ENCODE measurements around the gene TNFRSF11A.

TNFRSF11A gene

GRCh38 chr18:62388855-62389760, 64.0 kb downstream of the TNFRSF11A start:
- TF ChIP-seq, protein P1, sequence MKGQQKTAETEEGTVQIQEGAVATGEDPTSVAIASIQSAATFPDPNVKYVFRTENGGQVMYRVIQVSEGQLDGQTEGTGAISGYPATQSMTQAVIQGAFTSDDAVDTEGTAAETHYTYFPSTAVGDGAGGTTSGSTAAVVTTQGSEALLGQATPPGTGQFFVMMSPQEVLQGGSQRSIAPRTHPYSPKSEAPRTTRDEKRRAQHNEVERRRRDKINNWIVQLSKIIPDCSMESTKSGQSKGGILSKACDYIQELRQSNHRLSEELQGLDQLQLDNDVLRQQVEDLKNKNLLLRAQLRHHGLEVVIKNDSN (IDR thresholded peaks at IDR 0.05) = no peak
- no peak for TF ChIP-seq CREB1 (IDR thresholded peaks at IDR 0.05; ENCODE audit: low read depth)

GRCh38 chr18:62389761-62390481, 64.8 kb downstream of the TNFRSF11A start:
- no peak for TF ChIP-seq FOXM1 (IDR thresholded peaks at IDR 0.05; ENCODE audit: borderline replicate concordance, low read depth)
- TF ChIP-seq TEAD4 (IDR thresholded peaks at IDR 0.05) = no peak
- TF ChIP-seq EGR1 (IDR thresholded peaks at IDR 0.05) = no peak
- TF ChIP-seq, protein P2, sequence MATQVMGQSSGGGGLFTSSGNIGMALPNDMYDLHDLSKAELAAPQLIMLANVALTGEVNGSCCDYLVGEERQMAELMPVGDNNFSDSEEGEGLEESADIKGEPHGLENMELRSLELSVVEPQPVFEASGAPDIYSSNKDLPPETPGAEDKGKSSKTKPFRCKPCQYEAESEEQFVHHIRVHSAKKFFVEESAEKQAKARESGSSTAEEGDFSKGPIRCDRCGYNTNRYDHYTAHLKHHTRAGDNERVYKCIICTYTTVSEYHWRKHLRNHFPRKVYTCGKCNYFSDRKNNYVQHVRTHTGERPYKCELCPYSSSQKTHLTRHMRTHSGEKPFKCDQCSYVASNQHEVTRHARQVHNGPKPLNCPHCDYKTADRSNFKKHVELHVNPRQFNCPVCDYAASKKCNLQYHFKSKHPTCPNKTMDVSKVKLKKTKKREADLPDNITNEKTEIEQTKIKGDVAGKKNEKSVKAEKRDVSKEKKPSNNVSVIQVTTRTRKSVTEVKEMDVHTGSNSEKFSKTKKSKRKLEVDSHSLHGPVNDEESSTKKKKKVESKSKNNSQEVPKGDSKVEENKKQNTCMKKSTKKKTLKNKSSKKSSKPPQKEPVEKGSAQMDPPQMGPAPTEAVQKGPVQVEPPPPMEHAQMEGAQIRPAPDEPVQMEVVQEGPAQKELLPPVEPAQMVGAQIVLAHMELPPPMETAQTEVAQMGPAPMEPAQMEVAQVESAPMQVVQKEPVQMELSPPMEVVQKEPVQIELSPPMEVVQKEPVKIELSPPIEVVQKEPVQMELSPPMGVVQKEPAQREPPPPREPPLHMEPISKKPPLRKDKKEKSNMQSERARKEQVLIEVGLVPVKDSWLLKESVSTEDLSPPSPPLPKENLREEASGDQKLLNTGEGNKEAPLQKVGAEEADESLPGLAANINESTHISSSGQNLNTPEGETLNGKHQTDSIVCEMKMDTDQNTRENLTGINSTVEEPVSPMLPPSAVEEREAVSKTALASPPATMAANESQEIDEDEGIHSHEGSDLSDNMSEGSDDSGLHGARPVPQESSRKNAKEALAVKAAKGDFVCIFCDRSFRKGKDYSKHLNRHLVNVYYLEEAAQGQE (IDR thresholded peaks at IDR 0.05; ENCODE audit: low read depth) = no peak
- no peak for TF ChIP-seq CEBPB (IDR thresholded peaks at IDR 0.05)
- no peak for TF ChIP-seq ZBTB7A (IDR thresholded peaks at IDR 0.05; ENCODE audit: low read depth)
- no peak for TF ChIP-seq EP300 (IDR thresholded peaks at IDR 0.05; ENCODE audit: borderline replicate concordance)
- no peak for TF ChIP-seq YY1 (IDR thresholded peaks at IDR 0.05; ENCODE audit: low read depth)
- TF ChIP-seq, protein P1 (IDR thresholded peaks at IDR 0.05) = no peak
- TF ChIP-seq, protein P3, sequence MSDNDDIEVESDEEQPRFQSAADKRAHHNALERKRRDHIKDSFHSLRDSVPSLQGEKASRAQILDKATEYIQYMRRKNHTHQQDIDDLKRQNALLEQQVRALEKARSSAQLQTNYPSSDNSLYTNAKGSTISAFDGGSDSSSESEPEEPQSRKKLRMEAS (IDR thresholded peaks at IDR 0.05) = no peak
- no peak for TF ChIP-seq RAD21 (IDR thresholded peaks at IDR 0.05; ENCODE audit: low read depth)
- no peak for TF ChIP-seq CREB1 (IDR thresholded peaks at IDR 0.05; ENCODE audit: low read depth)
- TF ChIP-seq TCF12 (IDR thresholded peaks at IDR 0.05; ENCODE audit: low read depth) = no peak
- no peak for TF ChIP-seq TAF1 (IDR thresholded peaks at IDR 0.05; ENCODE audit: low read depth)
- TF ChIP-seq NFIC (IDR thresholded peaks at IDR 0.05) = no peak

DNA sequence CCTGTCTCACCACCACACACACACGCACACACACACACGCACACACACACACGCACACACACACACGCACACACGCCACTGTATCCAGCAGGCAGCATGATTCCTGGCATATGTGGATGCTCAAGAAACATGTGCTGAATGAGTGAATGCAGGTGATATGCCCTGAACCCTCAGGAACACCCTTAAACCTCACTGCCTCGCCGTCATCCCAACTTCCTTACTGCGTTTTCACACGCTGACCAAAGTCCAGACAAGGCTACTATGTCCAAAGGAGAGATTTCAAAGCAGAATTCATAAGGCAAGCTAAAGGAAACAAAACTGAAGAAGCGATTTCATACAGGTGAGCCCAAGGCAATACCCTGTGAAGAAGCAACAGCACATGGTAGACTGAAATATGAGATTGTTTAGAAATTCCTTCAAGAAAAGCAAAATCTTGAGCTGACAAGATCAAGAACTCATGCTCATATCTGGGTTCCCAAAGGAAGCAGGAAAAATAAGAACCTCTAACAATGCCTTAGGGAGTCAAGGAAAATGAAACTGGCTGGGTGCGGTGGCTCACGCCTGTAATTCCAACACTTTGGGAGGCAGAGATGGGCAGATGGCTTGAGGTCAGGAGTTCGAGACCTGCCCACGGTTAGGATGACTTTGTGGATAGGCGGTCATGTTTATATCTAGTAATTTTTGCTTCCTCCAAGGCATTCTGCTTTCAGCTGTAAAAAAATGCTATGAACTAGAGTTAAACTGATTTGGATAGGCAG, 69.1 kb downstream of the TNFRSF11A start:
- no peak for TF ChIP-seq TEAD4 (IDR thresholded peaks at IDR 0.05)
- TF ChIP-seq, protein P2 (IDR thresholded peaks at IDR 0.05; ENCODE audit: low read depth) = no peak
- TF ChIP-seq CREB1 (IDR thresholded peaks at IDR 0.05; ENCODE audit: low read depth) = no peak
- TF ChIP-seq YY1 (IDR thresholded peaks at IDR 0.05; ENCODE audit: low read depth) = no peak
- TF ChIP-seq NFIC (IDR thresholded peaks at IDR 0.05) = no peak
- no peak for TF ChIP-seq ZBTB7A (IDR thresholded peaks at IDR 0.05; ENCODE audit: low read depth)
- no peak for TF ChIP-seq TAF1 (IDR thresholded peaks at IDR 0.05; ENCODE audit: low read depth)
- TF ChIP-seq EGR1 (IDR thresholded peaks at IDR 0.05) = no peak
- no peak for TF ChIP-seq EP300 (IDR thresholded peaks at IDR 0.05; ENCODE audit: borderline replicate concordance)
- no peak for TF ChIP-seq CEBPB (IDR thresholded peaks at IDR 0.05)
- TF ChIP-seq FOXM1 (IDR thresholded peaks at IDR 0.05; ENCODE audit: borderline replicate concordance, low read depth) = no peak
- TF ChIP-seq, protein P3 (IDR thresholded peaks at IDR 0.05) = no peak
- TF ChIP-seq TCF12 (IDR thresholded peaks at IDR 0.05; ENCODE audit: low read depth) = no peak
- TF ChIP-seq, protein P1 (IDR thresholded peaks at IDR 0.05) = no peak
- TF ChIP-seq RAD21 (IDR thresholded peaks at IDR 0.05; ENCODE audit: low read depth) = no peak

DNA sequence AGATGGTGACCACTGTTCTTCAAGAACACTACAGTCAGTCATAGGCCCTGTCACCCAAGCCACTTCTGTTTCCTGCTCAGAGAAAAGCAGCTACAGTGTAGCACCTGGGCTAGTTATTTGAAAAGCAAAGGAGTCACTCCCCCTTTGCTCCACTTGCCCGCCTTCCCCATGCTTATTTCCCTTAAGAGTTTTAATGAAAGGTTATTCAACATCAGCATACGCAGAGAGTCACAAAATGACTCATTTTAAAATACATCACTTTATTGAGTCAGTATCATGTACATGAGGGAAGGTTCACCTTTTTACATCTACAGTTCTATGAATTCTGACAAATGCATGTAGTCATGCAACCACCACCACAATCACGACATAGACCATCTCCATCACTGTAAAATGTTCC, 71.3 kb downstream of the TNFRSF11A start:
- TF ChIP-seq RAD21 (IDR thresholded peaks at IDR 0.05; ENCODE audit: low read depth) = no peak
- no peak for TF ChIP-seq NFIC (IDR thresholded peaks at IDR 0.05)
- no peak for TF ChIP-seq FOXM1 (IDR thresholded peaks at IDR 0.05; ENCODE audit: borderline replicate concordance, low read depth)
- TF ChIP-seq, protein P2 (IDR thresholded peaks at IDR 0.05; ENCODE audit: low read depth) = no peak
- TF ChIP-seq TCF12 (IDR thresholded peaks at IDR 0.05; ENCODE audit: low read depth) = no peak
- no peak for TF ChIP-seq YY1 (IDR thresholded peaks at IDR 0.05; ENCODE audit: low read depth)
- no peak for TF ChIP-seq TEAD4 (IDR thresholded peaks at IDR 0.05)
- TF ChIP-seq CREB1 (IDR thresholded peaks at IDR 0.05; ENCODE audit: low read depth) = no peak
- TF ChIP-seq TAF1 (IDR thresholded peaks at IDR 0.05; ENCODE audit: low read depth) = no peak
- no peak for TF ChIP-seq ZBTB7A (IDR thresholded peaks at IDR 0.05; ENCODE audit: low read depth)
- TF ChIP-seq, protein P3 (IDR thresholded peaks at IDR 0.05) = no peak
- no peak for TF ChIP-seq CEBPB (IDR thresholded peaks at IDR 0.05)
- TF ChIP-seq, protein P1 (IDR thresholded peaks at IDR 0.05) = no peak
- TF ChIP-seq EP300 (IDR thresholded peaks at IDR 0.05; ENCODE audit: borderline replicate concordance) = no peak
- no peak for TF ChIP-seq EGR1 (IDR thresholded peaks at IDR 0.05)

All from Ishikawa (cell line).